ENCODE data around the gene FRMD3.

FRMD3 gene

GRCh38 chr9:83473488-83473971 is 64.7 kb downstream of the FRMD3 start:
- no peak for DNase-seq (ENCODE audit: low read depth in 2 of 2)

GRCh38 chr9:83472764-83473163 is 65.4 kb downstream of the FRMD3 start:
- DNase-seq (ENCODE audit: low read depth in 2 of 2): no peak

GRCh38 chr9:83472221-83472665 is 66.0 kb downstream of the FRMD3 start:
- DNase-seq (ENCODE audit: low read depth in 2 of 2): no peak

GRCh38 chr9:83471241-83471640 is 67.0 kb downstream of the FRMD3 start:
- no peak for DNase-seq (ENCODE audit: low read depth in 2 of 2)

- DNase-seq (ENCODE audit: low read depth in 2 of 2): no peak
Measured at GRCh38 chr9:83469722-83470121, 68.5 kb downstream of the FRMD3 start.

GRCh38 chr9:83468821-83469220 is 69.4 kb downstream of the FRMD3 start:
- no peak for DNase-seq (ENCODE audit: low read depth in 2 of 2)

- no peak for DNase-seq (ENCODE audit: low read depth in 2 of 2)
Measured at GRCh38 chr9:83466877-83467276, 71.3 kb downstream of the FRMD3 start.

- no peak for DNase-seq (ENCODE audit: low read depth in 2 of 2)
Measured at GRCh38 chr9:83466351-83466750, 71.8 kb downstream of the FRMD3 start.

- DNase-seq (ENCODE audit: low read depth in 2 of 2): no peak
Measured at GRCh38 chr9:83459830-83460229, 78.4 kb downstream of the FRMD3 start.

- DNase-seq (ENCODE audit: low read depth in 2 of 2): no peak
Measured at GRCh38 chr9:83458530-83458929, 79.7 kb downstream of the FRMD3 start.

- no peak for DNase-seq (ENCODE audit: low read depth in 2 of 2)
Measured at GRCh38 chr9:83457005-83457404, 81.2 kb downstream of the FRMD3 start.

- DNase-seq (ENCODE audit: low read depth in 2 of 2): no peak
Measured at GRCh38 chr9:83456226-83456625, 82.0 kb downstream of the FRMD3 start.

GRCh38 chr9:83454076-83454475 is 84.1 kb downstream of the FRMD3 start:
- DNase-seq (ENCODE audit: low read depth in 2 of 2): no peak

GRCh38 chr9:83451308-83451707 is 86.9 kb downstream of the FRMD3 start:
- DNase-seq (ENCODE audit: low read depth in 2 of 2): no peak

- DNase-seq (ENCODE audit: low read depth in 2 of 2): no peak
Measured at GRCh38 chr9:83449983-83450382, 88.2 kb downstream of the FRMD3 start.

GRCh38 chr9:83449166-83449565 is 89.0 kb downstream of the FRMD3 start:
- no peak for DNase-seq (ENCODE audit: low read depth in 2 of 2)

GRCh38 chr9:83448626-83449025 is 89.6 kb downstream of the FRMD3 start:
- DNase-seq (ENCODE audit: low read depth in 2 of 2): no peak

GRCh38 chr9:83447351-83447750 is 90.8 kb downstream of the FRMD3 start:
- no peak for DNase-seq (ENCODE audit: low read depth in 2 of 2)

GRCh38 chr9:83445703-83446265 is 92.4 kb downstream of the FRMD3 start:
- no peak for DNase-seq (ENCODE audit: low read depth in 2 of 2)

- no peak for DNase-seq (ENCODE audit: low read depth in 2 of 2)
Measured at GRCh38 chr9:83444110-83444509, 94.1 kb downstream of the FRMD3 start.

GRCh38 chr9:83441390-83441789 is 96.8 kb downstream of the FRMD3 start:
- no peak for DNase-seq (ENCODE audit: low read depth in 2 of 2)

- DNase-seq (ENCODE audit: low read depth in 2 of 2): no peak
Measured at GRCh38 chr9:83440641-83441040, 97.6 kb downstream of the FRMD3 start.

GRCh38 chr9:83435301-83435700 is 102.9 kb downstream of the FRMD3 start:
- DNase-seq (ENCODE audit: low read depth in 2 of 2): no peak

- no peak for DNase-seq (ENCODE audit: low read depth in 2 of 2)
Measured at GRCh38 chr9:83434254-83434653, 103.9 kb downstream of the FRMD3 start.
